SH-SY5Y (cell line): ENCODE results near the gene KIF17.
A peak's percentile ranks its signal among the peaks of the same experiment; 100 is the strongest.

ENCODE experiments used
- GATA2 ChIP-seq: IDR thresholded peaks from 2 replicates; pipeline ENCODE4 v1.6.1; 2011; ENCODE audit warnings: mild to moderate bottlenecking, low read depth, low read length
- GATA3 ChIP-seq: IDR thresholded peaks from 2 replicates; pipeline ENCODE4 v1.6.1; 2011; ENCODE audit warnings: low read depth, mild to moderate bottlenecking, low read length, moderate library complexity

Gene KIF17

DNA sequence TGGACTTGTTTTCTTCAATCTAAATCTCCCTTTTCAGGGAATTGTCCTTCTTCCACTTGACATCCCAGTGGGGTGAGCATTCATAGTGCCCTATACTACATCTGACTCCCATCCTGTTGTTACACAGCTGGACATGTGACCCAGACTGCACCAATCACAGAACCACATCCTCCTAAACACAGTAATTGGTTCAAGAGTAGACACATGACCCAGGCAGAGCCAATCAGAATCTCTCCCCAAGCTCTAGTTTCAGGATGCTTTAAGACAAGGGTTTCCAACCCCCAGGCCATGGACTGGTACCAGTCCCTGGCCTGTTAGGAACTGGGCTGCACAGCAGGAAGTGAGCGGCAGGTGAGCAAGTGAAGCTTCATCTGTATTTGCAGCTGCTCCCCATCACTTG, 51.0 kb downstream of the KIF17 start:
- no peak for TF ChIP-seq GATA2
- no peak for TF ChIP-seq GATA3

DNA sequence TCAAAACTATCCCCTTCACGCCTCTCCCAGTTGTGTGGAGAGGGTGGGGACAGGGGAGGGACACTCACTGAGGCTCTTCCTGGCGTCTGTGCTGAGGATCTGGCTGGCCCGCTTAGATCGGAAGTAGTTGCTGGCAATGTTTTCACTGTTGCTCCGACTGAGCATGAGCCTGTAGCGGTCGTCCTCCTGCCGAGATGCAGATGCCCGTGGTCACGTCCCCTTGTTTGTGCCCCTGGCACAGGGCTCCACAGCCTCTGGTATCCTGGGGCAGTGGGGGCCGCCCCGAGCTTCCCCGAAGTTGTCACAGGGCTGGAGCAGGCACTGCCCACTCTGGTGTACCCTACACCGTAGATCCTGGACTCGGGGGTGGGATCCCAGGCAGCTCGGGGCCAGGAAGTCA, 51.7 kb downstream of the KIF17 start:
- no peak for TF ChIP-seq GATA2
- no peak for TF ChIP-seq GATA3

DNA sequence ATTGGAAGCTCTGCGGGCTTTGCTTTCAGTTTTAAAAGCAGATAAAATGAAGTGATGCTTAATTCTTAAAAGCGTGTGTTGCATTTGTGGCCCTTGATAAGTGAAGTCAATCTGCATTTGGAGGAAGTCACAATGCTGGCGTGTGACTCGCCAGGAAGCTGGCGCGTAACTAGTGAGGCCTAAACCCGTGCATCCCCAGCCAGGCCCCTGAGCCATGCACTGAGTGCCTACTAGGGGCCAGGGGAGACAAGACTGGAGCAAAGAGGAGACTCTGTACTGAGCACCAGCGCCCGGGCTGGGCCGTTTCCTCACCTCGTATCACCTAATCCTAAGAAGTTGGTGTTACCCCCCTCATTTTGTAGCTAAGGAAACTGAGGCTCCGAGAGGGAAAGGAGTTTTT, 52.1 kb downstream of the KIF17 start:
- TF ChIP-seq GATA3 = no peak
- TF ChIP-seq GATA2 = no peak

DNA sequence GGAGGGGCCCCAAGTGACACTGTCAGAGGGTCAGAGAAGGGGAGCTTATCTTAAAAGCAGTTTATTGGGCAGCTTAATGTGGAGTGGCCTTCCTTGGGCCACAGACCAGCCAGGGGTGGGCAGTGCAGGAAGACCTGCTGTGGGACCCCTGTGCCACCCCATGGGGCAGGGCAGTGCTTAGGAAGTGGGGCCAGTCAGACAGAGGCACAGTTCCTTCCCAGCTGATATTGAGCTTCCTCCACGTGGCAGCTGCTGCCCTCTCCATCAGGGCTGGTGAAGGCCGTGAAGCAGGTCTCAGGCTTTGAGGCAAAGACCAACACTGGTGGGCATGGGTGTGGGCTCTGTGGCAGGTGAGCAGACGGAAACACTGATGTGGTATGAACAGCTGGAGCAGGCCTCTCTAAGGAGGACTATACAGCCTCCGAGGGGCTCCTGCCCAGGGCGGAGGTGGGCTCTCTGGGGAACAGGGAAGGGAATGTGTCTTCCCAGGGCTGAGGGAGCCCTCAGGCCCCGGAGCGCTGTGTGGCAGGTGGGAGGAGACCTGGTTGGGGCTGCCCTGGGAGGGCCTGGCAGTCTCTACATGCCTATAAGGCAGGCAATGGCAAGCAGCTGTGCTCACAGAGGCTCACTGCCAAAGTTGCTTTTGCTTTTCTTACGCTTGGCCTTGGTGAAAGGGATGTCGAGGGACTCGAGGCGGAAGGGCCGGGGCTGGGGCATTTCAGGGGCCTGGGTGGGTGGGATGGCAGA, 53.7 kb downstream of the KIF17 start:
- TF ChIP-seq GATA3 = no peak
- no peak for TF ChIP-seq GATA2

DNA sequence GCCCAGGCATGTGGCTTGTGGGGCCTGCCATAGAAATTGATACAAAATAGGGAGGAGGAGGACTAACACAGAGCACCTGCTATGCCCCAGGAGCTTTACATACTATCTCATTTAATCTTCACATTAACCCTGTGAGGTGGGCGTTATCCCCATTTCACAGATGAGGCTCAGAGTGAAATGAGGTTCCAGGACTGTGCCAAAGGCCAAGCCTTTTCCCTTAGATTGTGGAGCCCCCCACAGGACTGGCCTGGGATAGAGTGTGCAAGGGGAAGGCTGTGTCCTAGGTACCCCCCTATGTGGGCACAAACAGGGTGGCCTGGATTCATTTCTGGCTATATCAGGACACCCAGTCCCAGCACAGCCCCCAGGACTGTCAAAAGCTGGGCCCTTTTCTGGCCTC, 54.4 kb downstream of the KIF17 start:
- TF ChIP-seq GATA2 = no peak

DNA sequence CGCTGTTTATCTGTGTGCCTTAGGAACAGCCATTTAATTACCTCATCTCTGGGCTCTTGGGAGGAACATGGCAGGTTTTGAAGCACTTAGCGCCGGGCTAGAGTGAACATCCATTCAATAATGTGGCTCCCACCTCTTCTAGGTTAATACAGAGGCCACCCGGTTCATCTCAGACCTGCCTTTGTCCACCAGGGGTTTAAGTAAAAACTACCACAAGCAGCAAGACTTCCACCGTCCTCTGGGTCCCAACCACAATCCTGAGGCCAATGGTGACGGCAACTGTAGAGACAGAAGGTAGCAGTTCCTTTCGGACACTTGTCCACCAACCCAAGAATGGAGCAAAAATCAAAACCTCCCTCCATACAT, 55.7 kb downstream of the KIF17 start:
- TF ChIP-seq GATA3 = no peak
- TF ChIP-seq GATA2 = no peak

DNA sequence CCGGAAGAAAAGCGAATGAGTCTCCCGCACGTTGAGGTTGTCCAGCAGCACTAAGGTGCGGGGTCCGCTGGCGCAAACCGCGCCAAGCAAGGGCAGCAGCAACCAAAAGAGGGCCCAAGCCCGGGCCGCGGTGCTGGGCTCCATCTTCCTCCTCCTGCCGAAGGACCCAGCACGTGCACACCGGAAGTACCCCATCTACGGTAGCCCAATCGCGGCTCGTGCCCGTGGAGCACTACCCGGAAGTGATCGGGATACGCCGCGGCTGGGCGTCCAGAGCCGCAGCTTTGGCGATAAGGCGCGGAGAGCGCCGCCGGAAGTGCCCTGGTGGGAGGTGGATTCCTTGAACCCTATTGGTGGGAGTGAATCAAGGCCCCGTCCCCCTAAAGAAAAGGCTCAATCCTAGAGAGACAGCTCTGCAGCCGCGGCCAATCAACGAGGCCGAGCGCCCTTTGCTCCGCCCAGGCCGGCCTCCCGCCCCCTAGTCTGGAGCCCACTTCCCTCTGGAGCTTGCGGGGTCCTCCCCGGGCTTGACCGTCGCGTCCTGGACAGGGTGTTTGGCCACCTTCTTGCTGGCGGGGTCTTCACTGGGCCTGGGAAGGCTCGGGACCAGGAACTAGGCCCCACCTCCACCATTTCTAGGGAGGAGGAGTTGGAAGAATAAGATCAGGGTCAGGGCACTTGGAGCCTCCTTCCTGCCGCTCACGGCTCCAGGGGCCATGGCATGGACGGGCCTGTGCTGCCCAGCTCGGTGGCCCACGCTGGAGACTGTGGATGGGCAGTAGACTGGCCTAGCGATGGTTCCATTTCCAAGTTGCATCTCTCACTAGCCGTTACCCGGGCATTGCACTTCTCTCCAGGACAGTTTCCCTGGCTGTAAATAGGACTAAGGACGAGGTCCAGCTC, 56.3 kb downstream of the KIF17 start, which contains the start of gene DDOST:
TSS of gene DDOST (minus strand) at position 163 of the 903 bp plus-strand sequence. CDS start at position 144, 19 bp downstream.
- TF ChIP-seq GATA3 (no peak), GATA2 (peak; percentile 77)

DNA sequence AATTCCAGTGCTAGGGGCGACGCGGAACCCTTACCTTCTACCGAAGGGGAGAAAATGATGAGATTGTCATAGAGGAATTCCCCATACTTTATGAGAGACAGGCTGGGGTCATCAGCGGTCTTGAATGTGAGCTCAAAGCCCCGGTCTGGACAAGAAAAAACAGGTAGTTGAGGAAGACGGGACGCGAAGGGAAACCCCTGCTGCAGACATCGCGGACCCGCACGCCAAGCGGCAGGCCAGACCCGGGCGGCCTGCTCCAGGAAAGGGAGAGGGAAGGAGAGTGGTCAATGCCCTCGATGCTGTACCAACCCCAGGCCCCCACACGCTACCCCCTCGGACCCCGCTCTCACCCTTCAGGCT, 57.0 kb downstream of the KIF17 start:
- TF ChIP-seq GATA3 (no peak), GATA2 (no peak)

DNA sequence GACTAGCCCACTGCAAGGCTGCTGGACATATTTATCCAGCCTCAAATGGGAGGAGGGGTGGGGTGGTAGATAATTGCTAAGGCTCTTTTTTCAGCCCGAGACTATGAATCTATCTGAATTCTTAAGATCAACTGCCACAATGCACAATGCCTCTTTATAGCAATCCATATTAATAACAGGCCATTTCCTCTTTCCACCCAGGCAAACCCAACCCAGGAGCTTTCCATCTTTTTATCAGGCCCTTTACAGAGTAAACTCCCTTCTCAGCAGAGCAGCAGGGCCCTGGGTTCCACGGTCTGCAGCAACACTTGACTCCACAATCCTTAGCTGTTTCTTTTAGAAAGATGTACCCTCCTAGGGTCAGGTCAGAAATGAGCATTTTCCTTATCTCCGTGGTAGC, 57.4 kb downstream of the KIF17 start:
- TF ChIP-seq GATA3 = no peak
- TF ChIP-seq GATA2 = no peak

DNA sequence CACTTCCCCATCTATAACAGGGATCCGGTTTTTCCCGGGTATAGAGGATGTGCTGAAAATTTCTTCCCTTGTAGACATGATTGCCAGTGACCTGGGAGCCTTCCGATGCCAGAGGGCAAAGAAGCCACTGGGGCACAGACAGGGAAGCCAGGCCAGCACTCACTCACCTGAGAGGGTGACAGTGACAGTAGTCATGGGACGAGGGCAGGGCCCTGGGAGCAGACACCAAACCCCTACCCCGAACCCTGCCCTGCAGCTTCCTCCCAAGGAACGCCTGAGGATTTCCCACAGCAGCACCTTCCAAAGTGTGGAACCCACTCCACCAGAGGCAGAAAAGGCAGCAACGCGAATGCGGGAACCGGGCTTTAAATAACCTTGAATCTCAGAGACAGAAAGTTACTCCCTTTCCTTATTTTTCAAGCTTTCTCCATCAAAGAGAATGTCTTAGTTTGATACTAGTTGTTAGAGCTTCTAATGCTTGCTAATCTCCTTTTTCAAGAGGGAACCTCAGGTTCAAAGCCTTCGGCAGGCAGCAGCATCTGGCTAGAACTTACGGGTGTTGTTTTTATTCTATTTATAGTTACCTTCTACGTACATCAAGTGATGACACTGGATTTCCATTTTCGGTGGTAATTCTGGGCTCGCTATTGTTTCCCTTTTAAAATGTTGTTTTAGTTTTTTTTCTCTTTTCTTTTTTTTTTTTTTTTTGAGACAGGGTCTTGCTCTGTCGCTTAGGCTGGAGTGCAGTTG, 59.5 kb downstream of the KIF17 start:
- TF ChIP-seq GATA2 = no peak
- no peak for TF ChIP-seq GATA3

DNA sequence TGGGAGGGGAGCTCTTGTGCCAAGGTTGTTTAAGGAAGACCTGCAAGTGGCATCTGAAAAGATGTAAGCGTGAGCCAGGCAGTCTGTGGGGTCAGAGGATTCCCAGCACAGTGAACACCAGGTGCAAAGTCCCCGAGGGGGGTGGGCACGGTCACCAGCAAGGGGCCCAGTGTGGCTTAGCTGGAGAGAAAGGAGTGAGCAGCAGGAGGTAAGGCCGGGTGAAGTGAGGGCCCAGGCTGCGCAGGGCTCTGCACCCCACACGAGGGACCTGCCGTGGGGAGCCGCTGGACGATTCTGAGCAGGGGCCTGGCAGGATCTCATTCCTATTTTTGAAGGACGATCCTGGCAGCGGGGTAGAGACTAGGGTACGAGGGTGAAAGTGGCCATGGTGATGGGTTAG, 60.8 kb downstream of the KIF17 start:
- TF ChIP-seq GATA2 = no peak
- no peak for TF ChIP-seq GATA3

DNA sequence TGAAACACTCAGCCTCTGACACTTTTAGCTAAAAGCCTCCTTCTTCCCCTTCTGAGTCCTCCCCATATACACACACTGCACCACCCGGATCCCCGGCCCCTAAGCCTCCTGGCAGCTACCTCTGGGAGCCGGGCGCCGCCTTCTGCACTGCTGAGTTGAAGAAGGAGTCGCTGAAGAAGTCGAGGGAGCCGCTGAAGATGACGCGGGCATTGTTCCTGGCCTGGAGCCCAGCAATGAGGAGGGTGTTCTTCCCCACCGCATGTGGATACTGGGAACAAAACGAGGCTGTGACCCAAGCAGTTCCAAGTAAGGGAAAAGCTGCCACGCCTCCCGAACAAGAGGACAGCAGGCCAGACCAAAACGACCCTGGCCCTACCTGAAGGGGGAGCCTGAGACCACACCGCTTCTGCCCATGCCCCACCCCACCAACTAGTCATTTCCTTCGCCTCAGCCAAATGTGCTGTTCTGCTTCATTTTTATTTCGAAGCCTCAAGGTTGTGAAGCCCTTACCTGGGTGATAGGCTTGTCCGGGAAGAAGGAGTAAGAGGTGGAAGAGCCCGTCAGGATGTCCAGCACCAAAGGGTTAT, 63.6 kb downstream of the KIF17 start:
- no peak for TF ChIP-seq GATA3
- no peak for TF ChIP-seq GATA2

DNA sequence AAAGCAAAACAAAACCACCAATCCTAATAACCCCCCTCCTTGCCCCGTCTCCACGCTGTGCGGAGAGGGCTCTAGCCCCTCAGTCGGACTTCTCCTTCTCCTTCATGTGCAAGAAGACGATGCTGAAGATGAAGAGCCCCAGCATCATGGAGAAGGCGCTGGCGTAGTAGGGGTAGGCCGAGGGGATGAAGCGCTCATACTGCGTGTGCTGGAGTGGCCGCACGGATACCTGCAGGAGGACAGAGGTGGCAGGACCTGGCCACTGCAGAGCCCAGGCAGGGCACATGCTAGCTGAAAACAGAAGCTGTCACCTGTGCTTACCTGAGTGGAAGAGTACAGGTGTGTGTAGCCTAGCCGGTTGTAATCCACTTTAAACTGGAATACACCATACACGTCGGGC, 65.5 kb downstream of the KIF17 start:
- no peak for TF ChIP-seq GATA2
- no peak for TF ChIP-seq GATA3

DNA sequence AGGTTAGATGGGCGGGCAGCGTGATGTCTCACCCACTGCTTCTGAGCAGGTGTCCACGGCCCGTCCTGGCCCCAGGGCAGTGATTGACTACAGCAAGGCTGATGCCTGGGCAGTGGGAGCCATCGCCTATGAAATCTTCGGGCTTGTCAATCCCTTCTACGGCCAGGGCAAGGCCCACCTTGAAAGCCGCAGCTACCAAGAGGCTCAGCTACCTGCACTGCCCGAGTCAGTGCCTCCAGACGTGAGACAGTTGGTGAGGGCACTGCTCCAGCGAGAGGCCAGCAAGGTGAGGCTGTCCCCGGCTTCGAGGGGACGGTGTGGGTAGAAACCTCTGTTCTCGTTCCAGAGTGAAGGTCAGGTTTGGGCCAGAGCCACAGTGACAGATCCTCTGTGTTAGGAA, 68.9 kb downstream of the KIF17 start:
- TF ChIP-seq GATA3 (no peak), GATA2 (no peak)

DNA sequence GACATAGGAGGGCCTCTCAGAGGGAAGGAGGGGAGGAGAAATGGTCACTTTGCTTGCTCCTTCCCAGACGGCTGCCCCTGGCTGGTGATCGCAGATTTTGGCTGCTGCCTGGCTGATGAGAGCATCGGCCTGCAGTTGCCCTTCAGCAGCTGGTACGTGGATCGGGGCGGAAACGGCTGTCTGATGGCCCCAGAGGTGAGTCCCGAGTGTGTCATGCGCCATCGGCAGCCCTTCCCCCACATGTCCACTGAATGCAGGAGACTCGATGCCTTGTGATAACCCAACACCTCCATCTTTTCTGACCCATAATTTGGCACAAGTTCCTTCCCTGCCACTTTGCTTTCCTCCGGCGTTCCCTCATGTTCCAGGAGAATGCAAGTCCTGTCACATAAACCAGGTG, 69.4 kb downstream of the KIF17 start:
- TF ChIP-seq GATA2 (no peak), GATA3 (no peak)
